ENCODE data around the gene USP8.
"Not testable (repeated sequence)": the region's sequence is repeated elsewhere in the genome, so short reads cannot be mapped to it uniquely, and the experiment has no call there.

Gene USP8

DNA sequence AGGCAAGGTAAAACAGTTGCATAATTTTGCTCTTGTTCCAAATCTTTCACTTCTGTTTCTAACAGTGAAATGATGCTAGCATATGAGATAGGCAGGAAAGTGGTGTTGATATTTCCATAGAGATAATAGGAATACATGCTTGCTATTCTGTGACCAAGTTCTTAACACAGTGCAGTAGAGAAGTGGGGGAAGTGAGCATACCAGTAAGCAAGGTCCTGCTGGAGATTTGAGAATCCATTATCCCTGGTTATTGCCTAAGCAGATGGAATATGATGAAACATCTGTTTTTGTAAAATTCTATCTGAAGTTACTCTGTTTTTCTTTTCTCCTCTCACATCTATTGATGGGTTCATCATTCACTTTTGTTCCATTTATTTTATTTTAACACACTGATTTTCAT, 28.7 kb downstream of the USP8 start:
- no peak for DNase-seq

DNA sequence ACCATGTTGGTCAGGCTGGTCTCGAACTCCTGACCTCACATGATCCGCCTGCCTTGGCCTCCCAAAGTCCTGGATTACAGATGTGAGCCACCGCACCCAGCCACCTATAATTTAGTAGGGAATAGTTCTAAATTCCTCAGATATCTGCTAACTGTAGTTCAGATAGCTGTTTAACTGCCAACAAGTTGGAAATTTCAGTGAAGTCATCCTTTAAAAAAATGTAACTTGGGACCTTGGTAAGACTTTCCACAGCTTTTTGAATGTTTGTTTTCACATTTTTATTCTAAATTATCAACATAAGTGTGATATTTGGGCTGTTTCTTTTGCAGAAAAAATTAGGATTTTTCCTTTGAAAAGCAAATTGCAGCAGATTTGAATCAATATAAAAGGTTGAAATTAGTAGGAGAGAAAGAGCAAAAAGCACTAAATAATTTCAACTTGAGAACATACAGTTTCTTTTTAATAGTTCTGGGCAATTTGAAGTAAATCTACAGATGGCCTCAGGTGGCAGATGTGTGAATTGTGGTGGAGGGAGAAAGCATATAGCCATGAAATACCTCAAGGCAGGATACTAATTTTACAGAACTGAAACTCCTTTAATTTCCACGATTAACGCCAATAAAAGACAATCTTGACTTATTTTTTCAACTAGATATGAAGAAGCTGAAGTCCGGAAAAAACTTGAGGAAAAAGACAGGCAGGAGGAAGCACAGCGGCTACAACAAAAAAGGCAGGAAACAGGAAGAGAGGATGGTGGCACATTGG, 34.3 kb downstream of the USP8 start:
- DNase-seq, result no peak

DNA sequence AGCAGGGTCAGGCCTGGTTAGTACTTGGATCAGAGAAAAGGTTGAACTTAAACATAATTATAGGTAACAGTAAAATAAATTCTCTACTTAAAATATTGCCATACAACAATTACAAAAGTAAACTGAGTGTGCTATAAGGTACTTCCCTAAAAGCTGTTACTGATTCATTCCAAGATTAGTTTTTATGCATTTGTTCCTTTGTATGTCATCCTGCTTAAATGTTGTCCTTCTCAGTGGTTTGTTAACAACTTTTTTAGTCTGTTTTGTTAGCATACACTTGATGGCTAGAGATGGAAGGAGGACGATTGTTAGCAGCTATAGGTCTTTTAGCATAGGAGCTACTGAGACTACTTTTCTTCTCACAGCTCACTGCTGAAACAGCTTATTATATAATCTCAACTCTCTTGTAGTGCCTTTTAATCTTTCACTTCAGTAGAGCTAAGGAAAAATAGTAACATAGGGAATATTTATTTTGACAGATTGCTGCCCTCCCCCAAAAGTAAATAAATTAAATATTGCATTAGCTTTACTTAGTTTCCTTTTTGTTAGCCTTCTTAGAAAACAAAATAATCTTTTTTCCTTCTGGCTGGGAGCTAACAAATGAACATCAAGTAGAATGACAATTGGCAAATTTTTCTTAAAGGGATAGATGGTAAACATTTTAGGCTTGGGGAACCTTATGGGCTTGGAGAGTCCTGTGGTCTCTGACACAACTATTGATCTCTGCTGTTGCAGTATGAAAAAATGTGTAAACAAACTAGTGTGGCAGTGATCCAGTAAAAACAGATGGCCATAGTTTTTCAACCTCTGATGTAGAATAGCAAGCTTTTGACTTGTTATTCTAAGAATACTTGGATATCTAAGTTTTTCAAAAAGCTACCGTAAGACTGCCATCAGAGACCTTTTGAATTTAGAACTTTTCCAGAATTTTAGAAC, 39.5 kb downstream of the USP8 start:
- no peak for DNase-seq

DNA sequence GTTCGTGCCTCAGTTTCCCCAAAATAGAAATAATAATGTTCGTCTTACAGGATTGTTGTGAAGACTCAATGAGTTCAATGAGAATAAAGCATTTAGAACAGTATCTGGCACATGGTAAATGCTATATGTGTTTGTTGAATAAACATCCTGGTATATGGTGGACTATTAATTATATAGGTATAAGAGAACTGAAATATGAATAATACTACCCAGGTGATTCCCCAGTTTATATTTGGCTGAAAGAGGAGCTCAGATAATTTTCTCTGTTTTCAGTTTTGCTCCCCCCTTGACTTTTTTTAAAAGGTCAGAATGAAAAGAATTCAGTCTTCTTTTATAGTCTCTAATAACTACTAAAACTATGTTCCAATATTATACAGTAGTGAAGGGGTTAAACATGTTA, 46.9 kb downstream of the USP8 start:
- no peak for DNase-seq

DNA sequence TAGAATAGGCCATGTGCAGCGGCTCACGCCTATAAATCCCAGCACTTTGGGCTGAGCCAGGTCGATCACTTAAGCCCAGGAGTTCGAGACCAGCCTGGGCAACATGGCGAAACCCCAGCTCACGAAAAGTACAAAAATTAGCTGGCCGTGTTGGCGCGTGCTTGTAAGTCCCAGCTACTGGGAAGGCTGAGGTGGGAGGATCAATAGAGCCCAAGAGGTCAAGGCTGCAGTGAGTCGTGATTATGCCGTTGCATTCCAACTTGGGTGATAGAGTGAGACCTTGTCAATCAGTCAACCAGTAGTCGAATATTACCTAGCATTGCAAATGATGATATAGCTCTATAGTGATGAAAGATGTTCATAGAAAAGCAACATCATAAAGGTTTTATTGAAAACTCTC, 51.9 kb downstream of the USP8 start:
- DNase-seq, result no peak

DNA sequence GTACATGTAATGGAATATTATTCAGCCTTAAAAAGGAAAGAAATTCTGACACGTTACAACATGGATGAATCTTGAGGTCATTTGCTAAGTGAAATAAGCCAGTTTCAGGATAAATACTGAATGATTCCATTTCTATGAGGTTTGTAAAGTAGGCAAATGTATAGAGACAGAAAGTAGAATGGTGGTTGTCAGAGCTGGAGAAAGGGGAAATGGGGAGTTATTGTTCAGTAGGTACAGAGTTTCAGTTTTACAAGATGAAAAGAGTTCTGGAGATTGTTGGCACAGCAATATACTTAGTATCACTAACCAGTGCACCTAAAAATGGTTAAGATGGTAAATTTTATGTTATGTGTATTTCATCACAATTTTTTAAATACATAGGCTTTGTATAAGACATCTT, 60.6 kb downstream of the USP8 start:
- DNase-seq, result no peak

DNA sequence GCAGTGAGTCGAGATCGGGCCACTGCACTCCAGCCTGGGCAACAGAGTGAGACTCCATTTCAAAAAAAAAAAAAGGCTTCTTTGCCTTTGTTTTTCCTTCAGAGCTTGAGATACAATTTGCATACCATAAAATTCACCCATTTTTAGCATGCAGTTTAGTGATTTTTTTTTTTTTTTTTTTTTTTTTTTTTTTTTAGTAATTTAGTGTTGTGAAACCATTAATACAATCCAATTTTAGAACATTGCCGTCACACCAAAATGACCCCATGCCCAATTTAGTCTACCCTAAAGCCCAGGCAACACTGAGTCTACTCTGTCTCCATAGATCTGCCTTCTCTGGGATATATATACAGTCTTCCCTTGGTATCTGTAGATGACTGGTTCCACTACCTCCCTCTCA, 61.2 kb downstream of the USP8 start:
- DNase-seq, result no peak

DNA sequence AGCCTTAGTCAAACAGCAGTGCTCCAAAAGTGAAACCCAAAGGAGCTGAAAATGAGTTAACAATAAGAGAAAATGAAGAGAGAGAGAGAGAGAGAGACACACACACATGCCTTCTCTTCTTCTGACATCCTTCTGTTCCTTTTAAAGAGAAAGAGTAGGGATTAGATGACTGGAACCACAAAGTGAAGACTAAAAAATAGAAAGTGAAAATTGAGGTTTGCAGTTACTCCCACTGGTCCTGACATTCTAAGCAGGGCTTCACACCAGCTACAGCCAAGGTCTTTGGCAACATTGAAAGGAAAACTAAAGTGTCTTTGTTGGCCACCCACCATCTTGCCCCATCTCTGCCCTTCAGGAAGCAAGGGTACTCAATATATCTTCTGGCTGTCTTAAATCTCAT, 63.1 kb downstream of the USP8 start:
- DNase-seq, result no peak

DNA sequence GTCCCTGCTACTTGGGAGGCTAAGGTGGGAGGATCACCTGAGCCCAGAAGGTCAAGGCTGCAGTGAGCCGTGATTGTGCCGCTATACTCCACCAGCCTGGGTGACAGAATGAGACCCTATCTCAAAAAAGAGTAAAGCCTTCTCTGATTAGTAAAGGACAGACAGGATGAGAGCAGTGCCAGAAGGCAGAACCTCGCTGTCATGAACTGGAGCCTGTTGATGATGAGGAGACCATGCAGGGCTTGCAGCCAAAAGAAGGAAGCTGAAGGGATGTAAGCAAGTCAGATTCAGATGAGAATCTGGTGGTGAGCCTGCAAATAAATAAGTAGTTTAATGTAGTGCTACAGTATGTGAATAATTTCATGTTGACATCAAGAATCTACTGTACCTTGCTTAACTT, 69.4 kb downstream of the USP8 start:
- no peak for DNase-seq

DNA sequence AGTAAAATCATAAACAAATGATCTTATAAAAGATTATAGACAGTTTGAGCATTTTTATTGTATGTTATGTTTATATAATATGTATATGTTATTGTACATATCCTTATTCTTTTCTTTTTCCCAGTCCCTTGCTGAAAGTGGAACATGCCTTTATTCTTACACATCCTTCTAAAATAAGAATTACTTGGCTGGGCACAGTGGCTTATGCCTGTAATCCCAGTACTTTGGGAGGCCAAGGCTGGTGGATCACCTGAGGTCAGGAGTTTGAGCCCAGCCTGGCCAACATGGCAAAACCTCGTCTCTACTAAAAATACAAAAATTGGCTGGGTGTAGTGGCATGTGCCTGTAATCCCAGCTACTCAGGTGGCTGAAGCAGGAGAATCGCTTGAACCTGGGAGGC, 70.3 kb downstream of the USP8 start:
- not testable (repeated sequence) for DNase-seq

DNA sequence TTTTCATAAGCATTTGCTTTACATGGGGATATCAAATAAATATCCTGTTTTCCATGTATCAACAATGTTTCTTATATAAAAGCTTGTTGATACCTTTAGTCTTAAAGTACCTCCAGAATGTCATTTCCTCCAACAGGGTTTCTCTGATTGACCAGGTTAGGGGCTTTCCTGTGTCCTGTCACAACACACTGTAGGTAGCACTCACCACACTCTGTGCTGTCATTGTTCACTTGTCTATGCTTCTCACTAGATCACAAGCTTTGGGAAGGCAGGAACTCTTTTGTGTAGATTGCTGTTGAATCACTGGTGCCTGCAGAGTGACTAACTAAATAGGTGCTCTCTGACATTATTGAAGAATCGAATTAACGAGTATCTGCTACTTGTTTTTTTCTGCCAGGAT, 72.5 kb downstream of the USP8 start:
- no peak for DNase-seq

DNA sequence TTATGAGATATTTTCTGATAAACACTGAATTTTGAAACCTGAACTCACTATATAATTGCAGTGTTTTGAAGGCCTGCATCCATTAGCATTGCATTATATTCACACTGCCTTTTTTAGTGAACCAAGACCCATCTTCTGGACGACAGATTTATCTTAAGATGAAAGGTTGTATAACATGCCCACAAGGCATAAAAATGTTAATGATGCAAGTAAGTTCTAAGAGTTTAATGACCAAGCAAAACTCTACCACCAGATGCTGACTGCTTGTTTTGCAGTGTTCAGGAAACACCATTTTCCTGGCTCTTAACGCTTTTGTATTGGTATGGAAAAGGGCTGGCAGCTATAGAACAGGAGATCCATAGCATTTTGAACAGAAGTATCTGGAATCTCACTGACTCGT, 76.1 kb downstream of the USP8 start:
- DNase-seq, result no peak

DNA sequence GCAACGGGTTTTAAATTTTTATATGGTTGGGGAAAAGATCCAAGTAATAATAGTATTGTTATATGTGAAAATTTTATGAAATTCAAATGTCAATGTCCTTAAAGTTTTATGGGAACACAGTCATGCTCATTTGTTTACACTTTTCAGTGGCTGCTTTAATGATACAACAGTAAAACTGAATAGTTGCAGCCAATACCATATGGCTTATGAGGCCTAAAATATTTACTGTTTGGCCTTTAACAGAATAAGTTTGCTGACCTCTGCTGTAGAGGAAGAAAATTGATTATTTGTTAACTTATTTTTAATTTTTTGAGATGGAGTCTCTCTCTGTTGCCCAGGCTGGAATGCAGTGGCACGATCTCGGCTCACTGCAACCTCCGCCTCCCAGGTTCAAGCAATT, 77.6 kb downstream of the USP8 start:
- DNase-seq, result no peak

DNA sequence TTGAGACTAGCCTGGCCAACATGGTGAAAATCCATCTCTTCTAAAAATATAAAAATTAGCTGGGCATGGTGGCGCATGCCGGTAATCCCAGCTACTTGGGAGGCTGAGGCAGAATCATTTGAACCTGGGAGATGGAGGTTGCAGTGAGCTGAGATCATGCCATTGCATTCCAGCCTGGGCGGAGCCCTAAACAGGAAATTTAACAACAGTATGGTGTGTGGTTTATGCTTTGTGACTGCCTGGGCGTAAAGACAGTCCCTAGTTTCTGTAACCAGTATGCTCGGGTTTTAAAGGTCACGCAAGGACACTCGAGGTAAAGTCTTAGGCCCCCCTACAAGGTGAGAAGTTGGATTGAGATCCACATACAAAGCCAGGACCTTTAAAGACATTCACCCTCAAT, 78.9 kb downstream of the USP8 start:
- no peak for DNase-seq

DNA sequence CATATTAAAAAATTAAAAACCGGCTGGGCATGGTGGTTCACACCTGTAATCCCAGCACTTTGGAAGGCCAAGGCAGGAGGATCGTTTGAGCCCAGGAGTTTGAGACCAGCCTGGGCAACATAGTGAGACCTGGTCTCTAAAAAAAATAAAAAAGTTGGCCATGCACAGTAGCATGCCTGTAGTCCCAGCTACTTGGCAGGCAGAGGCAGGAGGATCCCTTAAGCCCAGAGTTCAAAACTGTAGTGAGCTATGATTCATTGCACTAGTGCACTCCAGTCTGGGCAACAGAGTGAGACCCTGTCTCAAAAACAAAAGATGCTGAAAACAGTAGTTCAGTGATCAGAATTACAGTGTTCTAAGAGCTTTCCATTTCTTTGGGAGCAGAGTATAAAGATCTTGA, 81.5 kb downstream of the USP8 start:
- DNase-seq, result not testable (repeated sequence)

DNA sequence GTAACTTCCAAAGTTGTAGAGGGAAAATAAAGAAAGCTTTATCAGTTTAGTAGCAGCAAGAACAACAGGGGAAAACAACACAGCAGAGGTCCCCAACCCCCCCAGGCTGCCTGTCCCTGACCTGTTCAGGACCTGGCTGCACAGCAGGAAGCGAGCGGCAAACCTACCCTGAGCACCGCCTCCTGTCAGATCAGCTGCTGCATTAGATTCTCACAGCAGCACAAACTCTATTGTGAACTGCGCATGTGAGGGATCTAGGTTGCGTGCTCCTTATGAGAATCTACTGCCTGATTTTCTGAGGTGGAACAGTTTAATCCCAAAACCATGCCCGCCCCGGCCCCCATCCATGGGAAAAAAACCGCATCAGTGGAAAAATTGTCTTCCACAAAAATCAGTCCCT, 81.9 kb downstream of the USP8 start:
- no peak for DNase-seq

DNA sequence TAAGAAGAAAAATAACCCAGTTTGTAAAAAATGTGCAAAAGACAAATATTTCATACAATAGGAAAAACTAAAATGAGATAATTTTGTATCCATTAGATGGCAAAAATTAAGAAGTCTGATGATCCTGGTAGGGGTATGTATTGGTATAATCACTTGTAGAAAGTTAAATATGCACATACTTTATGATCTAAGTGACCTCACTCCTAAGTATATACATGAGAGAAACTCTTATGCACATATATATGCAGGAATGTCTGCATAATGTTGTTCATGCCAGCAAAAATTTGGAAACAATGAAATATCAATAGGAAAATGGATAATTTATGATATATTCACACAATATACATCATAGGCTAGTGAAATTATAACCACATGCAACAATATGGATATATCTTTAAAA, 88.8 kb downstream of the USP8 start:
- no peak for DNase-seq

DNA sequence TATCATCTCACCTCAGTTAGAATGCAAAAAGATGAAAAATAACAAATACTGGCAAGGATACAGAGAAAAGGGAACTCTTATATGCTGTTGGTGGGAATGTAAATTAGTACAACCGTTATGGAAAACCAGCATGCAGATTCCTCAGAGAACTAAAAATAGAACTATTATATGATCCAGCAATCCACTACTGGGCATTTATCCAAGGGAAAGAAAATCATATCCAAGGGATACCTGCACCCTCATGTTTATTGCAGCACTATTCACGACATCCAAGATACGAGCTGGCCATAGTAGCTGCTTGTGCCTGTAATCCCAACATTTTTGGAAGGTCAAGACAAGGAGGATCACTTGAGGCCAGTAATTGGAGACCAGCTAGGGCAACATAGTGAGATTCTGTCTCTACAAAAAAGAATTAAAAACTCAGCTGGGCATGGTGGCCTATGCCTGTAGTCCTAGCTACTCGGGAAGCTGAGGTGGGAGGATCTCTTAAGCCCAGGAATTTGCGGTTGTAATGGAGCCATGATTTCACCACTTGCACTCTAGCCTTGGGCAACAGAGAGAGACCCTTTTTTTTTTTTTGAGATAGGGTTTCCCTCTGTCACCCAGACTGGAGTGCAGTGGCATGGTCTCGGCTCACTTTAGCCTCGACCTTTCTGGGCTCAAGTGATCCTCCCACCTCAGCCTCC, 95.7 kb downstream of the USP8 start:
- no peak for DNase-seq

DNA sequence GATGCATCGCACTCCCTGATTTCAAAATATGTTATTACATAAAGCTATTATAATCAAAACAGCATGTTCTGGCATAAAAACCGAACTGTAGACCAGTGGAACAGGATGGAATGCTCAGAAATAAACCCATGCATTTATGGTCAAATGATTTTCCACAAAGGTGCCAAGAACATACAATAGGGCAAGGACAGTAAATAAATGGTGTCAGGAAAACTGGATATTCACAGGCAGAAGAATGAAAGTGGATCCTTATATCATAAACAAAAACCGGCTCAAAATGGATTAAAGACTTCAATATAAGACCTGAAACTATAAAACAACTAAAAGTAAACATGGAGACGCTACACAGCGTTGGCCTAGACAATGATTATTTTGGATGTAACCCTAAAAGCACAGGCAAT, 99.6 kb downstream of the USP8 start:
- no peak for DNase-seq

DNA sequence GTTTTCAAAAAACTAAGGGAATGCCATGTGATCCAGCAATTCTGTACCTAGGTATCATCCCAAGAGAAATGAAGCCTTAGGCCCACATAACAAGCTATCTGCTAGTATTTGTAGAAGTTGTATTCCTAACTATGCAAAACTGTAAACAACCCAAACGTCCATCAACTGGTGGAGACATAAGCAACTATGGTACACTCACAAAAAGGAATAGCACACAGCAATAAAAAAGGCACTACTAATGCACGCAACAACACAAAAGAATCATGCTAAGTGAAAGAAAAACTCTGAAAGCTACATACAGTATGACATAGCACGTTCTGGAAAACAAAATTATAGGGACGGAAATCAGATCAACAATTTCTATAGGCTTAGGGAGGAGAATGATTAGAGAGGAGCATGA, 107.0 kb downstream of the USP8 start:
- DNase-seq, result no peak

DNA sequence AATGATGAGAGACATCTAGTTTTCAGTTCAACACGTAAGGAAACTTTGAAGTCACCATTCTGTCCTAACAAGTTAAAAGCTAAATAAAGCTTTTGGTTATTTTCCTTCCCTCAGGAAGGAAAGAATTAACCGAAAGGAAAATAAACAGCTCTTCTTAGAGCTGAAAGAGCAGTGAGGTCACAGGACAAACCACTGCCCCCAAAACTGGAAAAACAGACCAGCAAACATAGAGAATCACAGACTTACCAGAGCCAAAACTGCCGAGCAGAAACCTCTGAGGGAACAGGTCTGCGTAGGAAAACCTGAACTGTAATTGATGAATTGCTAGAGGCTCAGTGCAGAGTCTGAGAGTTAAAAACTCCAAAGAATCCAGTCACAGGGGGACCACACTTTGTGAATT, 107.6 kb downstream of the USP8 start:
- DNase-seq, result no peak

DNA sequence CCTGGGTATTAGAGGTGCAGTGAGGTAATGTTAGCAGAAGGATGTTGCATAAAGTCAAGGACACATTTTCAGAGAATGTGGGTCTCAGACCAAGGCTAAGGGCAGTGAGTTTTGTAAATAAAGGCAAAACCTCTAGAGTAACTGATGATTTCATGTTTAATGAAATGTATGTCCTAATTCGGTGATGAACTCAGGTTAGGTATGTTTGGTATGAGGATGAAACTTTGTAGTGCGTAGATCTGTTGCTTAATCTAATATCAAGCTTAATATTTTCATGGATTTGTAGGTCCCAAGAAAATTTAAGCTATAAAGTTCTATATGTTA, 118.6 kb downstream of the USP8 start:
- no peak for DNase-seq

DNA sequence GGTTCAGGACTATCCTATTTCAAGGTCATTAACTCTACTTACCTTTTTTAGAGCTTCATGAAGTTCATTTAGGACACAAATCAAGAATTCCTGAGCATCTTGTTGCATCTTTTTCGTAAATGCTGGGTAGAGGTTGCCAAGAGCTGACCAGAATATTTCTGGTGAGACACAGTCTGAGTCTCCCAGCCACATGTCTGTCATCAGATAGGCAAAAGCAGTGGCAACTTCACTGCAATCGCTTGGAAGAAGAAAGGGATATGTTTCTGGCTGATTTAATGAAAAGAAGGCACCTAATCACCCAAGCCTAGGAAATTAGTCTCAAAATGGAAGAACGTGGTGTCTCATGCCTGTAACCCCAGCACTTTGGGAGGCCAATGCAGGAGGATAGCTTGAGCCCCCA, 119.4 kb downstream of the USP8 start:
- DNase-seq, result no peak

DNA sequence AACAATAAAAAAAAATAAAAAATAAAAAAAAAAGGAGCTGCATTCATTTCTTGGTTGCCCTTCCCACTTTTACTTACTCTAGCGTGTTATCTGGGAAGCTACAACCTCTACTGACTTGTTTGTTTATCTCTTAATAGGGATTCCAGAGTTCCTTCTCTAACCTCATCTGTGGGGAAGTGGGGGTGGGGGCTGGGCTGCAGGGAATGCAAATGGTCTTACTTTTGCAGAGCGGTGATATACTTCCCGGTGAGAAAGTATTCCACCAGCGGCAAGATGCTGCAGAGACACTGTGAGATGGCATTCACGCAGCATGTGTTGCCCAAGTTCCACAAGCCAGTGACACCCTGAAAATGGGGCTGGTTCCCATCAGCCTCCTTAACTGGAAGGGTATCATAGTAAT, 120.2 kb downstream of the USP8 start:
- no peak for DNase-seq

Data from hematopoietic multipotent progenitor cell treated with erythropoietin and hydrocortisone succinate and interleukin-3 and kit ligand, for 8 days (in vitro differentiated cells).